Smooth muscle cell (in vitro differentiated cells): ENCODE measurements around the gene MICAL2. TPM values are rescaled to one million over a fixed set of nuclear protein-coding genes. Genes with fewer than 3 reads are reported as not detected.
A peak's percentile ranks its signal among the peaks of the same experiment; 100 is the strongest.

ENCODE experiments used
- DNase-seq: peaks from one replicate; lab custom pipeline; 2025; ENCODE audit not compliant: unreplicated experiment; lab: John Stamatoyannopoulos, UW
- H2AFZ ChIP-seq: fragments of 200-600 bp; sonication (generic); 2 replicates; pipeline ENCODE4 v1.6.0; 2016; ENCODE audit warnings: antibody characterized with exemption, low read depth, mild to moderate bottlenecking
- H3F3A ChIP-seq: fragments of 200-600 bp; sonication (generic); 2 replicates; pipeline ENCODE4 v1.6.0; 2017; ENCODE audit warnings: antibody characterized with exemption, low read depth
- H3K27ac ChIP-seq: fragments of 200-600 bp; sonication (generic); 2 replicates; pipeline ENCODE4 v1.5.1; 2016; ENCODE audit warnings: low read depth, mild to moderate bottlenecking
- H3K27me3 ChIP-seq: fragments of 200-600 bp; sonication (generic); 2 replicates; pipeline ENCODE4 v1.6.1; 2016; ENCODE audit warnings: low read depth, mild to moderate bottlenecking
- H3K36me3 ChIP-seq: fragments of 200-600 bp; sonication (generic); 2 replicates; pipeline ENCODE4 v1.5.1; 2016; ENCODE audit warnings: low read depth
- H3K4me1 ChIP-seq: fragments of 200-600 bp; sonication (generic); 2 replicates; pipeline ENCODE4 v1.5.1; 2016; ENCODE audit warnings: low read depth
- H3K4me2 ChIP-seq: fragments of 200-600 bp; sonication (generic); 2 replicates; pipeline ENCODE4 v1.6.0; 2016; ENCODE audit warnings: mild to moderate bottlenecking
- H3K4me3 ChIP-seq: fragments of 200-600 bp; sonication (generic); 2 replicates; pipeline ENCODE4 v1.5.1; 2016; ENCODE audit warnings: mild to moderate bottlenecking
- H3K79me2 ChIP-seq: fragments of 200-600 bp; sonication (generic); 2 replicates; pipeline ENCODE4 v1.6.0; 2016; ENCODE audit warnings: low read depth, mild to moderate bottlenecking
- H3K9ac ChIP-seq: fragments of 200-600 bp; sonication (generic); 2 replicates; pipeline ENCODE4 v1.6.0; 2016; ENCODE audit warnings: low read depth
- H3K9me3 ChIP-seq: fragments of 200-600 bp; sonication (generic); replicated peaks from 2 replicates; pipeline ENCODE4 v1.5.1; 2016; ENCODE audit warnings: low read depth
- H4K20me1 ChIP-seq: fragments of 200-600 bp; sonication (generic); 2 replicates; pipeline ENCODE4 v1.6.0; 2016; ENCODE audit warnings: low read depth
- WGBS: methylation state at CpG from one replicate; pipeline ENCODE4 v1.1.7; 2016; ENCODE audit warnings: low lambda C conversion rate; 5-methylcytosine and 5-hydroxymethylcytosine counted together
- polyA plus RNA-seq: library from polyadenylated mRNA; unstranded; fragments of >200 nt; fragmentation: Nextera tagmentation; extraction: Ambion mirVana; gene quantifications from 2 replicates; pipeline ENCODE4 v1.2.1, GENCODE V29; 2016
- total RNA-seq: library from RNA; depleted of rRNA; stranded (reverse); fragments of >200 nt; gene quantifications from 2 replicates; pipeline ENCODE4 v1.2.3, GENCODE V29; 2014
- TF ChIP-seq, protein P1 (sequence below): fragments of 200-600 bp; sonication (generic); IDR thresholded peaks from 2 replicates; pipeline ENCODE4 v1.5.1; 2017; ENCODE audit warnings: borderline replicate concordance, mild to moderate bottlenecking, antibody characterized with exemption; ENCODE audit not compliant: insufficient read depth, poor library complexity, severe bottlenecking

MICAL2 gene
- total and polyA plus RNA-seq, 2 experiments from 2014 or later, result 161 to 287 TPM

- 96% methylated on average over 8 of the region's 8 CpGs for WGBS
- Histone ChIP-seq H3K27me3 (no peaks in the 10 kb centered on the region), H3K79me2 (peaks cover 81% of the 10 kb centered on the region), H3K4me2 (no peak overlapping the region), H3K36me3 (no peaks in the 10 kb centered on the region), H3K9me3 (no peaks in the 10 kb centered on the region), H3K4me3 (no peak overlapping the region), H3K9ac (no peak overlapping the region), H4K20me1 (no peaks in the 10 kb centered on the region), H2AFZ (no peak overlapping the region), H3F3A (peaks cover 28% of the 10 kb centered on the region), H3K27ac (peak overlapping the region; percentile 96), H3K4me1 (peaks cover 27% of the 10 kb centered on the region)
- TF ChIP-seq, protein P1, sequence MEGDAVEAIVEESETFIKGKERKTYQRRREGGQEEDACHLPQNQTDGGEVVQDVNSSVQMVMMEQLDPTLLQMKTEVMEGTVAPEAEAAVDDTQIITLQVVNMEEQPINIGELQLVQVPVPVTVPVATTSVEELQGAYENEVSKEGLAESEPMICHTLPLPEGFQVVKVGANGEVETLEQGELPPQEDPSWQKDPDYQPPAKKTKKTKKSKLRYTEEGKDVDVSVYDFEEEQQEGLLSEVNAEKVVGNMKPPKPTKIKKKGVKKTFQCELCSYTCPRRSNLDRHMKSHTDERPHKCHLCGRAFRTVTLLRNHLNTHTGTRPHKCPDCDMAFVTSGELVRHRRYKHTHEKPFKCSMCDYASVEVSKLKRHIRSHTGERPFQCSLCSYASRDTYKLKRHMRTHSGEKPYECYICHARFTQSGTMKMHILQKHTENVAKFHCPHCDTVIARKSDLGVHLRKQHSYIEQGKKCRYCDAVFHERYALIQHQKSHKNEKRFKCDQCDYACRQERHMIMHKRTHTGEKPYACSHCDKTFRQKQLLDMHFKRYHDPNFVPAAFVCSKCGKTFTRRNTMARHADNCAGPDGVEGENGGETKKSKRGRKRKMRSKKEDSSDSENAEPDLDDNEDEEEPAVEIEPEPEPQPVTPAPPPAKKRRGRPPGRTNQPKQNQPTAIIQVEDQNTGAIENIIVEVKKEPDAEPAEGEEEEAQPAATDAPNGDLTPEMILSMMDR, result no peak
- no peak for DNase-seq
These were observed 82.6 kb downstream of the MICAL2 start for GRCh38 chr11:12192794-12193514.

DNA sequence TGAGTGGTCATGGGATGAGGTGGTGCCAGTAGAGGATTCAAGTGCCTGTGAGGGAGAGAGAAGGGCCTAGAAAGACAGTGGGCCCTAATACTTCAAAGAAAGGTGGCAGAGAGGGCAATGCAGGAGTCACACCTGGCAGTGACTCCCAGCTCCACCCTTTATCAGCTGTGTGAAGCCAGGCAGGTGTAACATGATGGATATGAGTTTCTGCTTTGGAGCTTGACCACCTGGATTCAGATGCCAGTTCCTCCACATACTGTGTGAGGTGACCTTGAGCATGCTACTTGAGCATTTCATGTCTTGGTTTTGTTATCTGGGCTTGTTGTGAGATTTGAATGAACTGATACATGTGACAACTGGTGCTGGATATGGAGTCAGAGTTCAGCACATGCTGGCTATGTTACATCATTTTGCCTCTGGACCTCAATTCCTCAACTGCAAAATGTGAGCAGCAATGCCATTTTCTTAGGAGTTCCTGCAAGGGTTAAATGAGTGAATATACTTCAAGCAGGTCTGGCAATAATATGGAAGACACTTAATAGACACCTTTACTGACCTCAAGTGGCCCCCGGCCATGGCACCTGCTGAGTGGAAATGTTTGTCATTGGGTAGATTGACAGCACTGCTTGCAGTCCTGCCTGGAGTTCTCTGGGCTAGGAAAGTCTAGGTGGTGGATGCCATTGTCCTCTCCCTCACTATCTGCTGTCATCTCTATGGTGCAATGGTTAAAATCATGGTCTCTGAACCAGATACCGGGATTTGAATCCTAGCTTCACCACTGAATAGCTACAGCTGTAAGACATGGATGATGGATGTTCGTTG lies 83.3 kb downstream of the MICAL2 start:
- Histone ChIP-seq H3K4me2 (no peak overlapping the region), H3K4me3 (no peak overlapping the region), H3F3A (peaks cover 26% of the 10 kb centered on the region), H3K4me1 (peaks cover 24% of the 10 kb centered on the region), H2AFZ (no peak overlapping the region), H3K36me3 (no peaks in the 10 kb centered on the region), H3K27ac (peak overlapping the region; percentile 96), H3K79me2 (peaks cover 75% of the 10 kb centered on the region), H4K20me1 (no peaks in the 10 kb centered on the region), H3K9me3 (no peaks in the 10 kb centered on the region), H3K9ac (no peak overlapping the region), H3K27me3 (no peaks in the 10 kb centered on the region)
- WGBS, result 92% methylated on average over 3 of the region's 3 CpGs
- no peak for DNase-seq
- TF ChIP-seq, protein P1, result no peak

DNA sequence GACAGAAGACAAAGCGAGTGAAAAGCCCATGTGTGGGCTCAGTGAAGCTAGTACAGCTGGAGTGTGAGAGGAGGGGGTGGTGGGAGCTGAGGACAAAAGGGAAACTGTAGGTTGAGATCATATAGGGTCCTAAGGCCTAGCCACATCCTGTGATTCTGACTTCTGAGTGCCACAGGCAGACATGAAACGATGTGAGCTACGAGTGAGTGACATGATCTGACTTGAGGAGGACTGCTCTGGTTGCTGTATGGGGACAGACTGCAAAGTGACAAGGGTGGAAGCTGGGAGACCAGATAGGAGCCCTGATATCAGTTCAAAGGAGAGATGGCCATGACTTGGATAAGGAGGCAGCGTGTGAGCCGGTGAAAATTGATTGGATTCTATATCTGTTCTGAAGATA lies 85.4 kb downstream of the MICAL2 start:
- H3K27ac ChIP-seq, result peak overlapping the region; percentile 96

More for the DNA sequence above, 85.4 kb downstream of the MICAL2 start:
- H3K4me3 ChIP-seq, result no peak overlapping the region
- H4K20me1 ChIP-seq, result no peaks in the 10 kb centered on the region
- H3K4me2 ChIP-seq, result peak overlapping the region; percentile 29
- H3K79me2 ChIP-seq, result peaks cover 68% of the 10 kb centered on the region
- peak overlapping the region; percentile 16 for H3K9ac ChIP-seq
- peaks cover 21% of the 10 kb centered on the region for H3K4me1 ChIP-seq
- H2AFZ ChIP-seq, result no peak overlapping the region
- no peaks in the 10 kb centered on the region for H3K36me3 ChIP-seq
- H3K27me3 ChIP-seq, result no peaks in the 10 kb centered on the region
- no peak for DNase-seq
- WGBS, result 44% methylated on average over 5 of the region's 5 CpGs
- peaks cover 29% of the 10 kb centered on the region for H3F3A ChIP-seq
- no peaks in the 10 kb centered on the region for H3K9me3 ChIP-seq
- TF ChIP-seq, protein P1, result no peak
